Hindlimb muscle (tissue), 1 donor: ENCODE measurements around the gene RPLP1. TPM values are rescaled to one million over a fixed set of nuclear protein-coding genes. Genes with fewer than 3 reads are reported as not detected.
A peak's percentile ranks its signal among the peaks of the same experiment; 100 is the strongest.
"Not testable (repeated sequence)": the region's sequence is repeated elsewhere in the genome, so short reads cannot be mapped to it uniquely, and the experiment has no call there.

Experiments
- DNase-seq: peaks from one replicate; pipeline ENCODE4 v3.0.0-alpha.2; 2013
- polyA plus RNA-seq: library from polyadenylated mRNA; unstranded; fragments of 120-200 nt; gene quantifications from one replicate; pipeline ENCODE4 v1.2.1, GENCODE V29; 2013; ENCODE audit not compliant: insufficient read length

Gene RPLP1
- polyA plus RNA-seq, 1 donor: 3,608 TPM

DNA sequence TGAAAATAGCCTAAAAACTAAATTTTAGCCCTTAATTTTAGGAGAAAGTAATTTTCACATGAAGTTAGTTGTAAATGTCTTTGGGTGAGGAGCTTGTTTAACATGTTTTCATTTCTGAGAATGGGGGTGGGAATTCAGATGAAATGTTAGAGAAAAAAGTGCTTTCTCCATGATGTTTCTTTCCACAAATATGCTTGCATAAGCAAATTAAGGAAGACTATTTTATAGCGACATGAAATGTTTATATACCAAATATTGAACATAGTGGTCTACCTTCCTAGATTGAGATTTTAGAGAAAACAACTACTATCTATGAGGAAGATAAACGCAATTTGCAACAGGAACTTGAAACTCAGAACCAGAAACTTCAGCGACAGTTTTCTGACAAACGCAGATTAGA is 13.0 kb upstream of the RPLP1 start:
- DNase-seq: no peak

DNA sequence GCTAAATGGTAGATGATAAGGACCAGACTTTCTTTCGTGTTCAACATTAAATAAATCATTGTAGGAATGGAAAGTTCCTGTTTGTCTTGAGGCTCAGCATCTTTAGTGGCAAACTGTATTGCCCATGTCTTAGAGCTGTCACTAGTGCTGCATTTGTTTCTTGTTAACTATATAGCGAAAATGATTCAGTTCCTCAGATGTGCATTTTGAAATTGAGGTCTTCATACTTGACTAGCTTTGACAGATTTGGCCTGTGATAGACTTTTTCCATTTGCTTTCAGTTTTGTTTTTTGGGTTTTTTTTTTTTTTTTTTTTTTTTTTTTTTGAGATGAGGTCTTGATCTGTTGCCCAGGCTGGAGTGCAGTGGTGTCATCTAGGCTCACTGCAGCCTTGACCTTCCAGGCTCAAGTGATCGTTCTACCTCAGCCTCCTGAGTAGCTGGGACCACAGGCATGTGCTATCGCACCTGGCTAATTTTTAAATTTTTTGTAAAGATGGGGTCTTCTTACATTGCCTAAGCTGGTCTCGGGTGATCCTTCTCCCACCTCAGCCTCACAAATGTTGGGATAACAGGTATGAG is 9.5 kb upstream of the RPLP1 start:
- DNase-seq: no peak

DNA sequence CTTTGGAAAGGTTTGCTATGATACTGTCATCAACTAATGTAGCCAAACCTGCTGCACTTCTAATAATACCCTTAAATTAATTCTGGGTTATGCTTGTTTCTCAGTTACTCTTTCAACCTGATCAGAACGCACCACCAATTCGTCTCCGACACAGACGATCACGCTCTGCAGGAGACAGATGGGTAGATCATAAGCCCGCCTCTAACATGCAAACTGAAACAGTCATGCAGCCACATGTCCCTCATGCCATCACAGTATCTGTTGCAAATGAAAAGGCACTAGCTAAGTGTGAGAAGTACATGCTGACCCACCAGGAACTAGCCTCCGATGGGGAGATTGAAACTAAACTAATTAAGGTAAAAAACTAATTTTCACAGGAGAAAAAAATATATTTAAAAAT is 7.9 kb upstream of the RPLP1 start:
- DNase-seq: no peak

DNA sequence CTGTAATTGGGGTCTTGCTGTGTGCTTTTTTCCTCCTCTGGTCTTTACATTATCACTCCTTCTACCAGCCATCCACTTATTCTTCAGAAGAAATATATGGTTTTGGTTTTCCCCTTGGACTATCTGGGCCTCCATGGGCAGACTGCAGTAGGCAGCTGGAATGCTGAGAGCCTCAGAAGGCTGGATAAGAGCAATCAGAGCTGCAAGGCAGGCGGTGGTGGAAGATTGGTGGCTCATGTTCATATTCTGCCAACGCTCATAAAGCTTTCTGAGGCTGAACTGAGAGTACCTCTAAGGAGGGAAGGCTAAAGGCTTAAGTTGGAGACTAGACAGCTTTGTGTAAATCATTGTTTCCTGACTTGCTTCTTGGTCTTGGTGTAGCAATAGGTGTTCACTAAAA is 5.7 kb upstream of the RPLP1 start:
- DNase-seq: no peak

DNA sequence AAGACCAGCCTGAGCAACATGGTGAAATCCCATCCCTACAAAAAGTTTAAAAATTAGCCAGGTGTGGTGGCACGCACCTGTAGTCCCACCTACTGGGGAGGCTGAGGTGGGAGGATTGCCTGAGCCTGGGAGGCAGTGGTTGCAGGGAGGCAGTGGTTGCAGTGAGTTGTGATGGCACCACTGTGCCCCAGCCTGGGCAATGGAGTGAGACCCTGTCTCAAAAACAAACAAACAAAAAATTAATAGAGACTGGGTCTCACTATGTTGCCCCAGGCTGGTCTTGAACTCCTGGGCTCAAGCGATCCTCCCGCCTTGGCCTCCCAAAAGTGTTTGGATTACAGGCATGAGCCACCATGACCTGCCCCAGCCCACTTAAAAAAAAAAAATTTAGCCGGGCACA is 2.4 kb upstream of the RPLP1 start:
- not testable (repeated sequence) for DNase-seq

DNA sequence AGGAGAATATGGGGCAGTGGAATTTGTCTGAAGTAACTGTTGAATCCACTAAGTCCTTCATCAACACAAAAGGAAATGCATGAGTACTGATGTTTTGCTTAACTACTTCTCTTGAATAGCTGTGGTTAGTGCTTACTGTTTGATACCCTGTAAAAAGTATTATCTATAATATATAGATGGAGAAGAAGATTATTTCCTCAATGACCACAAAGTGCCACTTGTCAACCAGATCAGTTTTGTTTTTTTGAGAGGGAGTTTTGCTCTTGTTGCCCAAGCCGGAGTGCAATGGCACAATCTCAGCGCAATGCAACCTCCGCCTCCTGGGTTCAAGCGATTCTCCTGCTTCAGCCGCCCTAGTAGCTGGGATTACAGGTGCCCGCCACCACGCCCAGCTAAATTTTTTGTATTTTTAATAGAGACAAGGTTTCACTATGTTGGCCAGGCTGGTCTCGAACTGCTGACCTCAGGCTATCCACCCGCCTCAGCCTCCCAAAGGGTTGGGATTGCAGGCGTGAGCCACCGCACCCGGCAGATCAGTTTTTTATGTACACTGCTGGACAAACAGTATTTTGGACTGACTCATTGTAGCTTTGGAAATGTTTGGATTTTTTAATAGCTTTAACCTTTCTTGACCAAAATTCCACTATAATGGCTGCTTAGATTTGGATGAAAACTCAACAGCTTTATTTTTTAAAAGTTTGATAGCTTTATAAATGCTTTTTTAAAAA is 1.5 kb upstream of the RPLP1 start:
- DNase-seq: no peak

DNA sequence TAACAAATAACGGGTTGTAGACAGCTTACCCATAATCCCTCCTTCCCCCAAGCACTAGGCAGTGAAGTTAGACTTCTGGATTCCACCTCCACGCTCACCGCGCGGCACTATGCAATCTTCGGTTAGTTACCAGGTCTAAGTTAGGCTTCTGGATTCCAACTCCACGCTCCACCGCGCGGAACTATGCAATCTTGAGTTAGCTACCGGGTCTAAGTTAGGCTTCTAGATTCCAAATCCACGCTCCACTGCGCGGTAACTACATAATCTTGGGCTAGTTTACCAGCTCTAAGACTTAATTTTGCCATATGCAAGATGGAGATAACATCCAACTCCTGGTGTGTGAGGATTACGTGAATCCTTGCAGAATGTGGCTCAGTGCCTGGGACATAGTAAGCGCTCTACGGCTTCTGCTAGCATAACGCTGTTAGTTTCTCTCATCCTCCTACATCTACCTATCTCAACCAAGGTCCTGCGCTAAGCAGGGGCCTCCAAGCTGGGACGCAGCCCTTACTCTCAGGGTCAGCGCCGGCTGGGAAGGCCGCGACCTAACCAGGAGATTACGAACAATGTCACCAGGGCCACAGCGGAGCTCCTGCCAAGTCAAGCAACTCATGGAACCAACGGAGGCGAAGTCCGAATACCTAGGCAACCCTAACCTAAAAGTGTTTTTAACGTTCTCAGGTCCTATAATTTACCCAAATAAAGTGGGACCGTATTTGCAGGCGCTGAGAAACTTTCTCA is 497 bp upstream of the RPLP1 start:
- DNase-seq: peak; percentile 59

DNA sequence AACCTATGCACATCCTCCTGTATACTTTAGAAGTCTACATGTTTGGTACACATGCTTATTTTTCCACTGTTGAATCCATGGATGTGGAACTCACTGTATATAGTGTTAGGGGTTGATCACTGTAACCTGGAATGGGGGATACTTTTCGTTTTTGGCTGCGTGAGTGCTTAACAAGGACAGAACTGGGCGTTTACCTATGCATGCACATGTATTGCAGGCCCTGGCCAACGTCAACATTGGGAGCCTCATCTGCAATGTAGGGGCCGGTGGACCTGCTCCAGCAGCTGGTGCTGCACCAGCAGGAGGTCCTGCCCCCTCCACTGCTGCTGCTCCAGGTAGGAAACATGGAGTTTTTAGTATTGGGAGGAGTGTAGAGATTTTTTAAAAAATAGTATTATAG is 2.3 kb downstream of the RPLP1 start:
- no peak for DNase-seq

DNA sequence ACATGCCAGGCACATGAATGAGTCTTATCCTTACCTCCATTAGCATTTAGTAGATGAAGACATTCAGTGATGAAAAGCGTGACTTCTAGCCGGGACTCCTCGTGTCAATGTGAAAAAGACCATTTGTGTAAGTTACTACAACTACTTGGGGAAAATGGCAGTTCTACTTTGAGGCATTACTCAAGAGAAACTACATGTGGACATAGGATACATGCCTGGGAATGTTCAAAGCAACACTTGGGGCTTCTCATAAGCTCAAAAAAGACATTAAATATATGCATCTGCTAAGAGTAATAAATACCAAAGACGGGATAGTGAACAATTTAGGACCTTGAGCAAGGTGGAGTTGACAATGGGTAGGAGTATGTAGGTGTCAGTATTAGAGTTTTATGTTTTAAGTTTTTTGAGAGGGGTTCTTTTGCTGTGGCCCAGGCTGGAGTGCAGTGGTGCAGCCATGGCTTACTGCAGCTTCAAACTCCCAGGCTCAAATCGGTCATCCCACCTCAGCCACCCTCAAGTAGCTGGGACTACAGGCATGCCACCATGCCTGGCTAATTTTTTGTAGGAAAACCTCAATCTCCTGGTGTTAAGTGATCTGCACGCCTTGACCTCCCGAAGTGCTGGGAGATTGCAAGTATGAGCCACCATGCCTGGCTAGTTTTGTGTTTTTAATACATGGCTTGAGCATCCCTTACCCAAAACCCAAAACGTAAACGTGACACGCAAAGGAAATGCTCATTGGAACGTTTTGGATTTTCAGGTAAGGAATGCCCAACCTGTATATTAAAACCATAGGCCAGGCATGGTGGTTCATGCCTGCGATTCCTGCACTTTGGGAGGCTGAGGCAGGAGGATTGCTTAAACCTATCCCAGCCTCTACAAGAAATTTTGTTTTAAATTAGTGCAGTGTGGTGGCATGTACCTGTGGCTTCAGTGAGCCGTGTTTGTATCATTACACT is 3.9 kb downstream of the RPLP1 start:
- no peak for DNase-seq

DNA sequence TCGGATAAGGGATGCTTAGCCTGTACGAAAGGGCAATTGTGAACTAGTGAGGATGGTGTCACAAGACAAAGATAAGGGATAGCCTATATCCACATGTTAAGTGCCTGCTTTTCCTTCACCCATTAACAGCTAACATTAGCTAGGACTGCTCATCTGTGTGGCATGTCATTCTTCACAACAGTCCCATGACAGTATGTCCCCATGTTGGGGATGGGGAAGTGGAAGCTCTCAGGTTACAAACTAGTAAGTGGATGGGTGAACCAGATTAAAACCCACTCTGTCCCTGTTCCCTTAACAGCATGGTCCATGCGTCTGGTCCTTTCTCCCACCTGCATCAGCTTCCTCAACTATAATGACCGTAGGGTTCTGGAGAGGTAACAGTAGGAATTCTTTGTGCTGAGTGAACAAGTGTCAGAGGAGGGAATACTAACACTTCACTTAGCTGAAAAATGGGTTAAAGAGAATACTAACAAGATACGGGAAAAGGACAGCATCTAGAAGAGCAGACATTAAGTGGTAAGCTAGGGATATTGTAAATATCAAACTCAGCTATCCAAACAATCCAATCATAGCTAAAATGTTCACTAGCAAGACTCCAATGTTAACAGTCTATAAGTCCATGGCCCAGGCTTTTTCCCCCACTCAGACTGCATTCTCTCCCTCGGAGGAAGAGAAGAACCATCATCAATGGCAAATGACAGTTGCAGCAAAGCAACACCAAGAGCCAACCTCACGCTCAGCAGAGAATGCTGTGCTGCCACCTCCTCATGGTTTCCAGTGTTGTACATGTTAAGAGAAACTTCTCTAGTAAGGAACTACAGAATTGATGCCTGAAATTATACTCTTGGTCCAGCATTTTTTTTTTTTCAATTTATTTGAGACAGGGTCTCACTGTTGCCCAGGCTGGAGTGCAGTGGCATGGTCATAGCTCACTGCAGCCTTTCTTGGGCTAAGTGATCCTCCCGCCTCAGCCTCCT is 5.0 kb downstream of the RPLP1 start:
- no peak for DNase-seq

DNA sequence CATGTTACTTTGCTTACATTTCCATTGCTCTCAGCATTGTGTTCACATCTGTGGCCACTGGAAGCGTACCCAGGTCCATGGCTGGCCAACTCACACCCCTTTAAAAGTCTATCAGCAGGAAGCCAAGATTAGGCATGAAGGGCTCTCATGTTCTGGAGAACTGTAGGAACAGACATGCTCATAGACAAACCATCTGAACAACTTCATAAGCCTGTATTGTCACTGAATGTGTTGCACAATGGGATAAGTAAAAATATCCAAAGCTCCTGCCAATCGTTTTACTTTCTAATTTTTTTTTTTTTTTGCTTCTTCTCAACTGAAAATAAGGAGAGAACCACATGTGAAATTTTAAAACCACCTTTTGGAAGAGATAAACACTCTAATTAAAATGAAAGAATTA is 6.4 kb downstream of the RPLP1 start:
- DNase-seq: no peak

DNA sequence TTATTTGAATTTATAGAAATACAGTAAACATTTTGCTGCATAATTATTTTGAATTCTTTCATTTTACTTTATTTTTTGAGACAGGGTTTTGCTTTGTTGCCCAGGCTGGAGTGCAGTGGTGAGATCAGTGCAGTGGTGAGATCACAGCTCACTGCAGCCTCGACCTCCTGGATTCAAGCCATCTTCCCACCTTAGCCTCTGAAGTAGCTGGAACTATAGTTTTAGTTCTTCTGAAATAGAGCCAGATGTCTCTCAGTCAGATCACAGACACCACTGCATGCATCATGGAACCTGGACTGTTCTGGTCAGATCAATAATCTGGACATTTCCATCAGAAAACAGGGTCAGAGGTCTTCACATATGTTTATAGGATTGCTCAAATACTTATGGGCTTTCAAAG is 7.9 kb downstream of the RPLP1 start:
- DNase-seq: no peak

DNA sequence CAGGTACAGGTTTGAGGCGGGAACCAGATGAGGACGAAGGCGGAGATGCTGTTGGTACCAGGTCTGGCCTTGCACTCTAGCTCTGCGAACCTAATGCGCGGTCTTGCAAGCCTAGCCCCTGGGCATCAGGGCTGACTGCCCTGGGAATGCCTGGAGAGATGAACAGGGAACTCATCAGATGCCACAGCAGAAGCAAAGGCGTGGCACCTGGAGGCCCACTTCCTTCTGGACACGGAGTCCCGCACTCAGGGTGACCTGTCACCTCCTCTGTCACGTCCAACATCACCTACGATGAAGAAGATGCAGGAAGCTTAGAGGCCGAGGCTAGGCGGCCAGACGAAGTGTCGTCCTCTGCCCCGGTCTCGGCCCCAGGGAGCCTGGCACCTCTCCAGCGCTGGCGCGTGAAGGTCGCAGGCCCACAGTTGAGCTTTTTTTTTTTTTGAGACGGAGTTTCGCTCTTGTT is 9.4 kb downstream of the RPLP1 start:
- no peak for DNase-seq

DNA sequence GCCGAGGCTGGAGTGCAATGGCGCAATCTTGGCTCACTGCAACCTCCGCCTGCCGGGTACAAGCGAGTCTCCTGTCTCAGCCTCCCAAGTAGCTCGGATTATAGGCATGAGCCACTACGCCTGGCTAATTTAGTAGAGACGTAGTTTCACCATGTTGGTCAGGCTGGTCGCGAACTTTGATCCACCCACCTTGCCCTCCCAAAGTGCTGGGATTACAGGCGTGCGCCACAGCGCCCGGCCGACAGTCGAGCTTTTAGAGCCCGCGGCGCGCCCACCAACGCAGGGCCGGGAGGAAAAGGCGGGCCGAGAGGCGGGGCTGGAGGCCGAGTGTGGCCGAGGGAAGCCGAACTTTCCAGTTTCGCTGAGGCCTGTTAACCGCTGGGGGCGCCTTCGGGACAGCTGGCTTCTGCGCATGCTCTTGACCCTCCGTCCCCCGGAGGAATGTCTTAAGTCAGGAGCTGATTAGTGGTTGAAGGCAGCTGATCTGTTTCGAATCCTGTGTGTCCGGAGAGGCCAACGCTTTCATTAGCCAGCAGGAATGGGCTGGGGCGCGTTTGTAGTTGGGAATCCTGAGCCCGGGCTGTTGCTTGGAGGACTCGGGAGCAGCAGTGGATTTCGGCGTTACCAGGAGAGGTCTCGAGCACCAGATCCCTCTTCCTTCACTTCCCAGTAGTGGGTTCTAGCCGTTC is 10.0 kb downstream of the RPLP1 start:
- DNase-seq: peak; percentile 99

DNA sequence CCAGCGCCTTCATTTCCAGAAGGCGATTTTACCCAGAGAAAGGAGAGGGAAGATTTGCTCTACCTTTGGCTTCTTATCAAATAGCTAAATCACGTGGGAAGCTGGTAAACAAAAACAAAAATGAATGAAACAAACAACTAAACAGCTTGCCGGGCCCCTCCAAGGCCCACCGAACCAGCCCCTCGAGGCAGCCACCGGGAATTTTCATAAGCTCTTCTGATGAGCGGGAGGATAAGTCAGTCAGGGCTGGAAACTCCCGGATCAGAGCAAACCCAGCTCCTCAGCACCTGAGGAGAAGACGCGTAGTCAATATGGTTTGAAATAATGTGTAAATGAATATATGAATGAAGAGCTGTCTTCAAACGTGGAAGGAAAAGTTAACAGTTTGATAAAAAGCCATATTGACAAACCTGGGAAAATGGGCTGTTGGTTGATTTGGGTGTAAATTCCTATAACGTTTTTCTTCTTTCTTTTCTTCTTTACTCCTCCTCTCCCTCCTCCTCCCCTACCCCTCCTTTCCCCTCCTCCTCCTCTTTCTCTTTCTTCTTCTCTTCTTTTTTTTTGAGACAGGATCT is 10.7 kb downstream of the RPLP1 start:
- no peak for DNase-seq

DNA sequence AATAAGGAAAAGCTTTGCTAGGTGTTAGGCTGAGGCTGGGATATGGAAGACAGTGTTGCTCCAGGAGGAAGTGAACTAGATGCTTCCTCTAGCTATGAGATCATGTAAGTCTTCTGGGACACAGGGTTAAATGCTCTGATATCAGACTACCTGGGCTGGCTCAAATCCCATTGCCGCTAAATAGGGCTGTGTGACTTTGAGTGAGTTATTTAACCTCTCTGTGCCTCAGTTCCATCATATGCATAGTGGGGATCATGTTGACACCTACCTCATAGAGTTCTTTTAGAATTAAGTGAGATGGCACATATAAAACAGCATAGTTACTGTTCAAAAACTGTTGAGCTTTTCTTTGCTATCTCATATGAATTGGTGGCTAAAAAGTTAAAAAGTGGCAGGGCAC is 12.6 kb downstream of the RPLP1 start:
- no peak for DNase-seq

DNA sequence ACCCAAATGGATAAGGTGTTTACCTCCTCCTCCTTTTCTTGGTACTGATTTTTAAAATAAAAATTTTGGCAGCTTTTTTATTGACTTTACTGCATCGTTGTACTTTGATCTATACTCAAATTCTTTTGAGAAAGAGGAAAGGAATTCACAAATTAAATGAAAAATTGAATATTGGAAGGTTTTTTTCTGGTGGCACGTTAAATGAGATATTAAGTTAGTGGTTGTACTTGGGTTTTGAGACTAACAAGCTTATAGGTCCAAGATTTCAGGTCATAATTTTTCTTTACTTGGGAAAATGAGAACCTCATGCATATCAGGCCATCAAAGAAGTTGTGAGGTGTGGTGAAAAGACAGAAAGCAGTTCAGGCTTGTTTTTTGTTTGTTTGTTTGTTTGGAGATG is 14.1 kb downstream of the RPLP1 start:
- no peak for DNase-seq

DNA sequence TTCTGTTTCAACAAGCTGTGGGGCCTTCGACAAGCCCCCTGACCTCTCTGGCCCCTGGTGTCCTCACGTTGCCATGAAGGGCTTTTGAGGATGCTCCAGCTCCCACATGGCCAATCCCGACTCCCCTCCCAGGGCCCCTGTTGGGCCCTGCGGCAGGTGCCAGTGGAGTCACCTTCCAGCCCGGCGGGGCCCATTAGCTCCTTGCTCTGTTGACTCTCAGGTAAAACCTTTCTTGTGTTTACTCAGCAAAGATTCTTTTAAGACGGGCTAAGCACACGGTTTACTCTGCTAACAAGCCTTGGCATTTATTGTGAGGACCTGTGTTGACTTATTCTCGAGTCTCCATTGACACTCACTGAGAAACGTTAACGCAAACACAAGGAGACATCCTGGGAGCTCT is 15.0 kb downstream of the RPLP1 start:
- no peak for DNase-seq

DNA sequence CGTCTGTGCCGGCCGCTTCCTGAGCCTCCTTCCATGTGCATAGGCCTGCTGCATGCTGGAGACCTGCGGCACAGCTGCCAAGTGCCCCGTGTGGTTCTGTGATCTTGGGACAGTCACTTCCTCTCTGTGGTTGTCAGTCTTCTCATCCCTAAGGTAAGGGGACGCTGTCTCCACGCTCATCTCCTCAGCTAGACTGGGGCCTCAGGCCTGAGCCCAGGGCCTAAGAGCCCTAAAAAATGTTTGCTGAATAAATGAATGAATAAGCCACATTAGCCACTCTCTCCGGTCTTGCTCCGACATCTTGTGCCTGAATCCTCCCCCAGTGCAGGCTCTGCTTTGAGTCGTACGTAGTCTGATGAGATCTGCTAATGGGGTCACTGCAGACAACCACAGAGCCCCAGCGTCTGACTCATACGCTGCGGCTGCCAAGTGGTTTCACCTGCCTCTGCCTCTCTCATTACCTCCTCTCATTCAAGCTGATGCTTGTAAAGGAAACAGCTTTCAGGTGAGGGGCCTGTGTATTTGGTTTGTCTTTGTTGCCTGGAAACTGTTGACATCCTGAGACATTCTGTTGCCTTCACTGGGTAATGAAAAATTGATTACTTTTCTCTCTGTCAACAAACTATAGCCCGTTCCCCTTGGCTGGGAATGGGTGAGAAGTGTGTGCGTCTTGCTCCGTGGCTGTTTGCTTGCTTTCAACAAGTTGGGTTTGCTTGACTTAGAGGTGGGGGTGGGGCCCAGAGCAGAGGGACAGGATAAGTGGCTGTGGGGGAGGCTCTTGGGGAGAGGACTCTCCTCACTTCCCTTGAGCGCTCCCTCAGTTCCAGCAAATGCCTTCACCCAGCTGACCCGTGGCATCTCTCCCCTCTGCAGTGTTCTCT is 15.9 kb downstream of the RPLP1 start:
- DNase-seq: no peak
